GM19193 (cell line): ENCODE data around the gene COL6A6.

Experiments used
- POLR2A ChIP-seq: IDR thresholded peaks from 4 replicates; pipeline ENCODE4 v1.6.1; 2011; ENCODE audit not compliant: insufficient read depth, insufficient read length; ENCODE audit errors: extremely low read depth

COL6A6 gene, protein sequence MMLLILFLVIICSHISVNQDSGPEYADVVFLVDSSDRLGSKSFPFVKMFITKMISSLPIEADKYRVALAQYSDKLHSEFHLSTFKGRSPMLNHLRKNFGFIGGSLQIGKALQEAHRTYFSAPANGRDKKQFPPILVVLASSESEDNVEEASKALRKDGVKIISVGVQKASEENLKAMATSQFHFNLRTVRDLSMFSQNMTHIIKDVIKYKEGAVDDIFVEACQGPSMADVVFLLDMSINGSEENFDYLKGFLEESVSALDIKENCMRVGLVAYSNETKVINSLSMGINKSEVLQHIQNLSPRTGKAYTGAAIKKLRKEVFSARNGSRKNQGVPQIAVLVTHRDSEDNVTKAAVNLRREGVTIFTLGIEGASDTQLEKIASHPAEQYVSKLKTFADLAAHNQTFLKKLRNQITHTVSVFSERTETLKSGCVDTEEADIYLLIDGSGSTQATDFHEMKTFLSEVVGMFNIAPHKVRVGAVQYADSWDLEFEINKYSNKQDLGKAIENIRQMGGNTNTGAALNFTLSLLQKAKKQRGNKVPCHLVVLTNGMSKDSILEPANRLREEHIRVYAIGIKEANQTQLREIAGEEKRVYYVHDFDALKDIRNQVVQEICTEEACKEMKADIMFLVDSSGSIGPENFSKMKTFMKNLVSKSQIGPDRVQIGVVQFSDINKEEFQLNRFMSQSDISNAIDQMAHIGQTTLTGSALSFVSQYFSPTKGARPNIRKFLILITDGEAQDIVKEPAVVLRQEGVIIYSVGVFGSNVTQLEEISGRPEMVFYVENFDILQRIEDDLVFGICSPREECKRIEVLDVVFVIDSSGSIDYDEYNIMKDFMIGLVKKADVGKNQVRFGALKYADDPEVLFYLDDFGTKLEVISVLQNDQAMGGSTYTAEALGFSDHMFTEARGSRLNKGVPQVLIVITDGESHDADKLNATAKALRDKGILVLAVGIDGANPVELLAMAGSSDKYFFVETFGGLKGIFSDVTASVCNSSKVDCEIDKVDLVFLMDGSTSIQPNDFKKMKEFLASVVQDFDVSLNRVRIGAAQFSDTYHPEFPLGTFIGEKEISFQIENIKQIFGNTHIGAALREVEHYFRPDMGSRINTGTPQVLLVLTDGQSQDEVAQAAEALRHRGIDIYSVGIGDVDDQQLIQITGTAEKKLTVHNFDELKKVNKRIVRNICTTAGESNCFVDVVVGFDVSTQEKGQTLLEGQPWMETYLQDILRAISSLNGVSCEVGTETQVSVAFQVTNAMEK (N-terminal part only)

DNA sequence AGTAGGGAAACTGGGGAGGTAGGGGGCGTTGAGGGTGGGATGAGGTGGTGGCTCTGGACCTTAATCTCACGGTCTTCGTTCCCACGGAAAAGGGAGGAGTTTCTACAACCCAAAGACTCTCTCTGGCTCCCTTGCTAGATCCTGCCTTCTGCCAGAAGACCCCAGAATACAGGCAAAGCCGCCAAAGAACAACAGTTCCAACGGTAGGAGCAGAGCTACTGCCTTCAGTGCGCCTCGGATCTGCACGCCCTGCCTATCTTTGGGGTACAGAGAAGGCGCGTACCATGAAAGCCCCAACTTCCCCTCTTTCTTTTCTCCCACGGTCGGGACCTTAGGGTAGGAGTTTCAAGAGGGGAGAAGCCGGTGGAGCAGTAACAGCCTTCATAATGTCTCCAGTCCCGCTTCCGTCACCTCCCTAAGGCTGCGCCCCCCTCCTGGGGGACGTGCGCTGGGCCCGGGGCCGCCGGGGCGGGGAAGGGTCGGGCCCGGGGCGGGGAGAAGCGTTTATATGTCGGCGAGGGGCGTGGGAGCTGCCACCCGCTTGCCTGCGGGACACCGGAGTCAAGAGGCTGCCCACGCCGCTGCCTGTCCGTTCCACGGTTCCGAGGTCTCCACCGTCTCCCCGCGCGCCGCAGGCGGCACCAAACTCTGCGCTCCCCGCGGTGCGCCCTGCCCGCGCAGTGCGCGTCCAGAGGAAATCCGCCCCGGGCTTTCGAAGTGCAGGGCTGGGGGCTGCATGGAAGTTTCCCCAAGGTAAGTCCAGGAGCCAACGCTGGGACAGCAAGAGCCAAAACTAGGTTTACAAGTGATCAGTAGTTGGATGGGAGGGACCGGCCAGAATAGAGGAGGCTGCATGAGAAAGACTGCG lies at the start of gene COL6A6:
TSS of gene COL6A6 (plus strand) at position 533 of the 868 bp plus-strand sequence. CDS start 43,188 bp downstream, outside the sequence.
- no peak for TF ChIP-seq POLR2A

DNA sequence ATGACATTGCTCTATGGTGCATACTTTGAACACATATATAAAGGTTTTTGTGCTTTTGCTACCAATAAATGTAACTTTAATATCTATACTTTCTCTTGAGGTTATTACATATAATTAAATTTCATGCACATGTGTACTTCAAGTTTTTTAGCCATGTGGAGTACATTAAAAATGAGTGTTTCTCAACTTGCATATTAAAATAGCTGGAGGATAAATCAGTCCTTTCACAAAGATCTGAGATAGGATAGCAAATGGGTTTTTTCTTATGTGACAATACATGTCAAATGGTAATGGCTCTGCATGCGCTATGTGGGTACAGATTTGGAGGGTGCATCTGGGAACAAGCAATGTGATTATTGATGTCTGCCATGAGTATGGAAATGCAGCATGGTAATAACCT lies 48.7 kb upstream of the COL6A6 start:
- no peak for TF ChIP-seq POLR2A

- no peak for TF ChIP-seq POLR2A
Measured at GRCh38 chr3:130470126-130470525, 46.9 kb upstream of the COL6A6 start.

- TF ChIP-seq POLR2A = no peak
Measured at GRCh38 chr3:130473416-130473815, 43.6 kb upstream of the COL6A6 start.

GRCh38 chr3:130480736-130481135 lies 36.2 kb upstream of the COL6A6 start:
- TF ChIP-seq POLR2A = no peak

DNA sequence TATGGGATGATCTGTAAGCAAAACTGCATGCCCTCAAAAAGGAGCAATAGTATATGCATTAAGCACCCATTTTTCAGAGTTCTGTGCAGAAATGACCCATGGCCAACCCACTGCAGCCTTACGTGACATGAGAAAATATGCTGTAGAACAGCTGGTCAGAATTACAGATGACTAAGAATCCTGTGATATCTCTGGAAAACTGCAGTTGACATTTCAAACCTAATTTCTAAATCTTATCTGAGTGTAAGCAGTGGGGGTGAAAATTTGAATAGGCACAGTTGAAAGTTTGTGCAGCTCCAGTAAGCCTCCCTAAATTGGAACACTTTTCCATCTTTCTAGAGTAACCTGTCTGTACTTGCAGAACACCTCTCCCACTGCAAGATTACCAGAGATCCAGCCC lies 28.7 kb upstream of the COL6A6 start:
- TF ChIP-seq POLR2A = no peak

GRCh38 chr3:130488769-130489450 lies 28.1 kb upstream of the COL6A6 start:
- TF ChIP-seq POLR2A = no peak

GRCh38 chr3:130490241-130490640 lies 26.7 kb upstream of the COL6A6 start:
- TF ChIP-seq POLR2A = no peak

DNA sequence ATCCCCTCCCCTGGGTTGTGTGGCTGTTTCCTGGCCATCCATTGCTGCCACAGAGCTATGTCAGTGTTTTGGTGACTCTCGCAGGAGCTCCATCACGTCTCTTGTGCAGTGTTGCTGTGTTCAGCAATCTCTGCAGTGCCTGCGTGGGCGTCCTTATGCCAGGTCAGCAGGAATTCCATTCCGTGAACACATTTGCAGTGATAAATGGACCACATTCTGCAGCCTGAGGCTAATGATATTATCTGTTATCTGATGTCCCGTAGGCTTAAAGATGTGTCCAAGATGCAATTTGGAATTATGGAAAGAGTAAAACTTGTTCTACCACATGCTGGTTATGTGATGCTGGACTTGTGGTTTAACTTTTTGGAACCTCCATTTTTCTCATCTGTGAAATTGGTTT lies 25.5 kb upstream of the COL6A6 start:
- no peak for TF ChIP-seq POLR2A

DNA sequence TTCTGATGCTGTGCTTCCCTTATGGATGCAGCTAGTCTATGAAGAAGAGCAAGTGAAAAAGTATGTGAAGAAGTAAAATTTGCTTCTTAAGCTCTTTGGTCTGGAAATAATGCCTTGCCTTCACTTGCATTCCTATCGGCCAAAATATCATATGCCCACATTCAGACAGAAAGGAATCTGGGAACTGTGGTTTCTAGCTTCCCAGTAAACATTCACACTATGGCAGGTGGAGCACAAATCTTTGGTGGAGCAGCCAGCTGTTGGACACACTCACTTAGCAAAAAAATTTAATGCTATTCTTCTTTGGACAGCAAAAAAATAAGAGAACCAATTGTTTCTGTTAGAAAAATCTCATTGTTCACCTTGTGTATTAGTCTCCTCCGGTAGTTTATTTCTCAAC lies 12.3 kb upstream of the COL6A6 start:
- TF ChIP-seq POLR2A = no peak

GRCh38 chr3:130506031-130506430 lies 10.9 kb upstream of the COL6A6 start:
- no peak for TF ChIP-seq POLR2A

DNA sequence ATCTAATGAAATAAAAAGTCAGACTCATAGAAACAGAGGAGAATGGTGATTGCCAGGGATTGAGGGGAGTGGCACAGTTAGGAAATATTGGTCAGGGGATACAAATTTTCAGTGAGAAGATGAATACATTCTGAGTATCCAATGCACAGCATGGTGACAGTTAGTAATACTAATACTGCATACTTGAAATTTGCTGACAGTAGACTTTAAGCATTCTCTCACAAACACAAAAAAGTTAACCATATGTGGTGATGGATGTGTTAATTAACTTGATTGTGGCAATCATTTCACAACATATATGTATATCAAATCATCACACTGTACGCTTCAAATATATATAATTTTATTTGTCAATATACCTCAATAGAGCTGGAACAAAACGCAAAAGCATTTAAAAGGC lies 9.2 kb upstream of the COL6A6 start:
- no peak for TF ChIP-seq POLR2A

- no peak for TF ChIP-seq POLR2A
Measured at GRCh38 chr3:130509008-130509407, 8.0 kb upstream of the COL6A6 start.
